AG04450 (cell line): ENCODE measurements around the gene LAPTM5. TPM values are rescaled to one million over a fixed set of nuclear protein-coding genes. Genes with fewer than 3 reads are reported as not detected.

Source experiments
- CTCF ChIA-PET: fragments of 300-600, 350-600 bp; formaldehyde crosslinking; extraction: SDS; loops from one replicate; lab custom pipeline; 2022; ENCODE audit warnings: antibody characterized with exemption, inconsistent platforms; lab: Charles Lee
- POLR2A ChIA-PET: fragments of 350-600 bp; formaldehyde crosslinking; extraction: SDS; loops from one replicate; lab custom pipeline; 2021; ENCODE audit warnings: antibody characterized with exemption, inconsistent platforms; lab: Yijun Ruan, JAX
- DNase-seq: peaks from one replicate; pipeline ENCODE4 v3.0.0-alpha.2; 2011; ENCODE audit warnings: low read depth, low spot score
- H3K27ac ChIP-seq: one replicate; pipeline ENCODE4 v1.5.1; 2012; ENCODE audit warnings: low read depth, low read length, control low read depth
- H3K27me3 ChIP-seq: one replicate; pipeline ENCODE4 v1.6.0; 2012; ENCODE audit warnings: low read length; ENCODE audit not compliant: control insufficient read depth, insufficient read depth
- H3K4me3 ChIP-seq: 2 replicates; pipeline ENCODE4 v1.5.1; 2011; ENCODE audit warnings: mild to moderate bottlenecking, low read depth, low read length, control low read depth
- H3K9me3 ChIP-seq: 2 replicates; pipeline ENCODE4 v1.5.1; 2012; ENCODE audit warnings: low read length; ENCODE audit not compliant: control insufficient read depth, insufficient read depth
- polyA plus RNA-seq: library from polyadenylated mRNA; depleted of rRNA; stranded (reverse); fragments of >200 nt; gene quantifications from 2 replicates; pipeline ENCODE4 v1.2.3, GENCODE V29; 2011
- TF ChIP-seq, protein P1 (sequence below): IDR thresholded peaks from 2 replicates; pipeline ENCODE4 v1.5.1; 2011; ENCODE audit warnings: low read depth, low read length, control low read depth, inconsistent platforms

Gene LAPTM5
- polyA plus RNA-seq, 1 experiment = 0.53 TPM

DNA sequence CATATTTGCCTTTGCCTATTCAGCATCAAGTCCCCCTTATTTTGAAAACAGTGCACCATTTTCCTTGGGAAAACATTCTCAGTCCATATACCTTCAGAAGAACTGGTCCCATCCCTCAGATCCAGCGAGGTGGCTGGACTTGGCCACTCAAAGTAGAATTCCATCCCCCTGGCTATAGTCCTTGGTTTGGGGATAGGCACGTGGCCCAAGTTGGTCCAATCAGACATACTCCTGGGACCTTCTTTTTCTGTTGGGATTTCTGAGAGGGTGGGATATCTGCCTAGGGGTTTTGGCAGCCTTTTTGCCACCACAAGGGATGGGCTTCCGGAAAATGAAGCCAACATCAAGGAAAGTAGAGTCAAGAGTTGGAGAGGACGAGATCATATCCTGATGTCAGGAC, 23.5 kb downstream of the LAPTM5 start:
- TF ChIP-seq, protein P1, sequence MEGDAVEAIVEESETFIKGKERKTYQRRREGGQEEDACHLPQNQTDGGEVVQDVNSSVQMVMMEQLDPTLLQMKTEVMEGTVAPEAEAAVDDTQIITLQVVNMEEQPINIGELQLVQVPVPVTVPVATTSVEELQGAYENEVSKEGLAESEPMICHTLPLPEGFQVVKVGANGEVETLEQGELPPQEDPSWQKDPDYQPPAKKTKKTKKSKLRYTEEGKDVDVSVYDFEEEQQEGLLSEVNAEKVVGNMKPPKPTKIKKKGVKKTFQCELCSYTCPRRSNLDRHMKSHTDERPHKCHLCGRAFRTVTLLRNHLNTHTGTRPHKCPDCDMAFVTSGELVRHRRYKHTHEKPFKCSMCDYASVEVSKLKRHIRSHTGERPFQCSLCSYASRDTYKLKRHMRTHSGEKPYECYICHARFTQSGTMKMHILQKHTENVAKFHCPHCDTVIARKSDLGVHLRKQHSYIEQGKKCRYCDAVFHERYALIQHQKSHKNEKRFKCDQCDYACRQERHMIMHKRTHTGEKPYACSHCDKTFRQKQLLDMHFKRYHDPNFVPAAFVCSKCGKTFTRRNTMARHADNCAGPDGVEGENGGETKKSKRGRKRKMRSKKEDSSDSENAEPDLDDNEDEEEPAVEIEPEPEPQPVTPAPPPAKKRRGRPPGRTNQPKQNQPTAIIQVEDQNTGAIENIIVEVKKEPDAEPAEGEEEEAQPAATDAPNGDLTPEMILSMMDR = no peak
- DNase-seq = no peak
- ChIA-PET CTCF (interaction anchor here (0.6 to 2.2 kb wide), 3 partner anchors 14 to 115 kb away, joined by 3 to 11 read pairs (median 9); no protein-coding TSS in a partner anchor), POLR2A (no interaction called here)
- peaks cover 5% of the 10 kb centered on the region; the same call in 1 of the 2 replicates for H3K9me3 ChIP-seq
- no peak overlapping the region for H3K27ac ChIP-seq
- peaks cover 10% of the 10 kb centered on the region for H3K27me3 ChIP-seq
- no peak overlapping the region for H3K4me3 ChIP-seq

DNA sequence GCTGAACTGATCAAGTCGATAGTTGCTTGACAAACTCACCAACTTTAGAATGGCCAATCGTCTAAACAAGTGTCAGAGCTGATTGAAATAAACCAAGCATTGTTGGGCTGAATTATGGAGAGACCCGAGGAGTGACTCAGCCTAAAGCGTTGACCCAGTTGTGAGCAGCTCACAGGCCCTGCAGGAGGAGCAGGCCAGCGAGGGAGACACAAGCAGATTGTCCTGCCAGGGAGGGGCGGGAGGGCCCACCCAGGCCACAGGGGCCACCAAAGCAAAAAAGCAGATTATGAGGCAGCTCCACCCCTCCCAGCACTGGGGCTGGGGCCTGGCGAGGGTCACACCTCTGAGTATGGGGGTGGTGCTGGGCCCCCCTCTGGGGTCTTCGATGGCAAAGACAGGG, 24.1 kb downstream of the LAPTM5 start:
- no peak for DNase-seq
- Histone ChIP-seq H3K27ac (no peak overlapping the region), H3K4me3 (no peak overlapping the region), H3K9me3 (peaks cover 5% of the 10 kb centered on the region; the same call in 1 of the 2 replicates), H3K27me3 (peaks cover 6% of the 10 kb centered on the region)
- TF ChIP-seq, protein P1 = no peak
- POLR2A ChIA-PET = no interaction called here
- CTCF ChIA-PET = interaction anchor here (0.6 to 2.2 kb wide), 6 partner anchors 14 to 179 kb away, joined by 3 to 11 read pairs (median 6); no protein-coding TSS in a partner anchor

DNA sequence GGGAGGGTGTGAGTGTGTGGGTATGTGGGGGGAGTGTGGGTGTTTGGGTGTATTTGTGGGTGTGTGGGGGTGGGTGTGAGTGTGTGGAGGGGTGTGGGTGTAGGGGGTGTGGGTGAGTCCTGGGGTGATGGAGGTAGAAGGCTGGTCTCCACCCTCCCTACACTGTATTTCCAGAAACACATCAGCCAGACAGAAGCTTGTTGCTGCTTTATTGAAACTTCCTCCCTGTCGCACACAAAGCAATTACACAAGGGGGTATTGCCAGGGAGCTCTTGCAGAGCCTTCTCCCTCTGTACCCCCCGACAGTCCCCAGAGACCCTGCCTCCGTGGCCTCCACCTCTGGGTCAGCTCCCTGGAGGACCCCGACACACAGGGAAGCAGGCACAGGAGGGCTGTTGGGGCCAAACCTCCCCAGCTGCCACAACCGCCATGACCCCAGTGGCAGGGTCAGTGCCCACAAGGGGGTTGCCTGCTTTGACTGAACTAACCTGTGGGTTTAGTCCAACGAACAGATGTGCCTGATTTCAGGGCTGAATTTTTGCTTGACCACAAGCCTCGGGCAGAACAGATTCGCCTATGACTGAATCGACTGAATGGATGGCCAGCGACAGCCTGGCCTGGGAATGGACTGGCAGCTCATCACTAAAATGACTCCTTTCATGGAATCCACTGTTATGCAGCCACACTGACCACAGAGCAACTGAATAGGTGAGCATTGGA, 25.1 kb downstream of the LAPTM5 start:
- no peak for DNase-seq
- H3K9me3 ChIP-seq = no peaks in the 10 kb centered on the region
- H3K27me3 ChIP-seq = peaks cover 2% of the 10 kb centered on the region
- no peak overlapping the region for H3K27ac ChIP-seq
- no peak overlapping the region for H3K4me3 ChIP-seq
- TF ChIP-seq, protein P1 = no peak
- CTCF ChIA-PET = interaction anchor here (1.2 to 14.3 kb wide), 6 partner anchors 13 to 180 kb away, joined by 4 to 516 read pairs (median 10); no protein-coding TSS in a partner anchor
- POLR2A ChIA-PET = no interaction called here

GRCh38 chr1:30731806-30732276, 25.7 kb downstream of the LAPTM5 start:
- Histone ChIP-seq H3K27me3 (peaks cover 2% of the 10 kb centered on the region), H3K4me3 (no peak overlapping the region), H3K27ac (no peak overlapping the region), H3K9me3 (no peaks in the 10 kb centered on the region)
- DNase-seq = no peak
- TF ChIP-seq, protein P1 = no peak
- ChIA-PET CTCF (interaction anchor here (2.2 to 14.3 kb wide), 2 partner anchors 12 to 51 kb away, joined by 11 to 516 read pairs; no protein-coding TSS in a partner anchor), POLR2A (no interaction called here)

DNA sequence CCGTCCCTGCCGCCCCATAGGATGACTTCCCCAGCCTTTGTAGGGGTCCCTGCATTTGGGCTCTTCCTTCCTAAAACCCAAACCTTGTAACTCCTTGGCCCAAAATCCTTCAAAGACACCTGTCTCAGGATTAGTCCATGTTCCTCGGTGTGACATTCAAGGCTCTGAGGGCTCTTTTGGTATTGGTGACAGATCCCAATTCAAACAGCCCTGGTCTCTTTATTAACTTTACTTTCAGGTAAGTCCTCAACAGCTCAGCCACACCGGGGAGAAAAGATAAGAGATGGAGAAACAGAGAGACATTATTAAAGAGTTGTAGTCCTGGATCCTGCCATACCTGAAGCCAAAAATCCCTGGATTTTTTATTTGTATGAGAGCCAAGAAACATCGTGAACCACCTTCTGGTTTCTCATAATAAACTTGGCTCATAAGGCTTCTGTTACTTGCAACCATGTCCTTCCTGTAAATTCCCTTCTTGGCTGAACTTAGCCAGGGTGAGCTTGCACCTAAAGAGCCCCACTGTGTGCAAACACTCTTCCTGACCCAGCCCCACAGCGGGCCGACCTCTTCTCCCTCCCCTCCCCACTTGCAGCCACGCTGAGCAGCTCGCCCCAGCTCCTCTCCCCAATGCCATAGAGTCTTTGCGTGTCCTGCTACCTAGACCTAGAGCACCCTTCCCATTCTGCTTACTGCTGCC, 26.3 kb downstream of the LAPTM5 start:
- ChIA-PET CTCF (interaction anchor here (4.7 to 14.3 kb wide), 2 partner anchors 12 to 51 kb away, joined by 31 to 516 read pairs; no protein-coding TSS in a partner anchor), POLR2A (no interaction called here)
- H3K27ac ChIP-seq = no peak overlapping the region
- TF ChIP-seq, protein P1 = no peak
- H3K27me3 ChIP-seq = peaks cover 2% of the 10 kb centered on the region
- no peak overlapping the region for H3K4me3 ChIP-seq
- DNase-seq = no peak
- no peaks in the 10 kb centered on the region for H3K9me3 ChIP-seq
